Measurements from ENCODE around the gene MRPL41.
A peak's percentile ranks its signal among the peaks of the same experiment; 100 is the strongest.

The MRPL41 gene

GRCh38 chr9:137551264-137552021 is at the start of gene MRPL41:
Gene MRPL41, plus strand, starts transcription at chr9:137551879. Its CDS starts 203 bp downstream, at chr9:137552082.
- peak within 1 kb of the TSS; percentile 67 for H3K4me3 ChIP-seq (ENCODE audit: low read length)
- peak; percentile 91 for DNase-seq (ENCODE audit: low read depth)
- TF ChIP-seq CTCF (IDR thresholded peaks at IDR 0.05; ENCODE audit: insufficient read depth, low read depth, low read length, missing control alignments), result peak; percentile 36

- no peak for TF ChIP-seq CTCF (IDR thresholded peaks at IDR 0.05; ENCODE audit: insufficient read depth, low read depth, low read length, missing control alignments)
- no peak overlapping the region for H3K4me3 ChIP-seq (ENCODE audit: low read length)
- DNase-seq (ENCODE audit: low read depth), result no peak
Observed at GRCh38 chr9:137502008-137502911, 49.4 kb upstream of the MRPL41 start.

GRCh38 chr9:137504432-137504777 is 47.3 kb upstream of the MRPL41 start:
- no peak for DNase-seq (ENCODE audit: low read depth)
- H3K4me3 ChIP-seq (ENCODE audit: low read length), result no peak overlapping the region
- TF ChIP-seq CTCF (IDR thresholded peaks at IDR 0.05; ENCODE audit: insufficient read depth, low read depth, low read length, missing control alignments), result no peak

GRCh38 chr9:137505421-137506140 is 46.1 kb upstream of the MRPL41 start:
- no peak for DNase-seq (ENCODE audit: low read depth)
- no peak overlapping the region for H3K4me3 ChIP-seq (ENCODE audit: low read length)

GRCh38 chr9:137506274-137506673 is 45.4 kb upstream of the MRPL41 start:
- no peak for DNase-seq (ENCODE audit: low read depth)
- TF ChIP-seq CTCF (IDR thresholded peaks at IDR 0.05; ENCODE audit: insufficient read depth, low read depth, low read length, missing control alignments), result no peak

More at GRCh38 chr9:137505421-137506140, 46.1 kb upstream of the MRPL41 start:
- no peak for TF ChIP-seq CTCF (IDR thresholded peaks at IDR 0.05; ENCODE audit: insufficient read depth, low read depth, low read length, missing control alignments)

GRCh38 chr9:137506702-137507171 is 44.9 kb upstream of the MRPL41 start:
- DNase-seq (ENCODE audit: low read depth), result no peak
- no peak overlapping the region for H3K4me3 ChIP-seq (ENCODE audit: low read length)
- no peak for TF ChIP-seq CTCF (IDR thresholded peaks at IDR 0.05; ENCODE audit: insufficient read depth, low read depth, low read length, missing control alignments)

More at GRCh38 chr9:137506274-137506673, 45.4 kb upstream of the MRPL41 start:
- H3K4me3 ChIP-seq (ENCODE audit: low read length), result no peak overlapping the region
